Measurements from ENCODE around the gene PITX2. TPM values are rescaled to one million over a fixed set of nuclear protein-coding genes. Genes with fewer than 3 reads are reported as not detected.

The PITX2 gene
- total RNA-seq, 1 donor from 2014 or later, result not detected

DNA sequence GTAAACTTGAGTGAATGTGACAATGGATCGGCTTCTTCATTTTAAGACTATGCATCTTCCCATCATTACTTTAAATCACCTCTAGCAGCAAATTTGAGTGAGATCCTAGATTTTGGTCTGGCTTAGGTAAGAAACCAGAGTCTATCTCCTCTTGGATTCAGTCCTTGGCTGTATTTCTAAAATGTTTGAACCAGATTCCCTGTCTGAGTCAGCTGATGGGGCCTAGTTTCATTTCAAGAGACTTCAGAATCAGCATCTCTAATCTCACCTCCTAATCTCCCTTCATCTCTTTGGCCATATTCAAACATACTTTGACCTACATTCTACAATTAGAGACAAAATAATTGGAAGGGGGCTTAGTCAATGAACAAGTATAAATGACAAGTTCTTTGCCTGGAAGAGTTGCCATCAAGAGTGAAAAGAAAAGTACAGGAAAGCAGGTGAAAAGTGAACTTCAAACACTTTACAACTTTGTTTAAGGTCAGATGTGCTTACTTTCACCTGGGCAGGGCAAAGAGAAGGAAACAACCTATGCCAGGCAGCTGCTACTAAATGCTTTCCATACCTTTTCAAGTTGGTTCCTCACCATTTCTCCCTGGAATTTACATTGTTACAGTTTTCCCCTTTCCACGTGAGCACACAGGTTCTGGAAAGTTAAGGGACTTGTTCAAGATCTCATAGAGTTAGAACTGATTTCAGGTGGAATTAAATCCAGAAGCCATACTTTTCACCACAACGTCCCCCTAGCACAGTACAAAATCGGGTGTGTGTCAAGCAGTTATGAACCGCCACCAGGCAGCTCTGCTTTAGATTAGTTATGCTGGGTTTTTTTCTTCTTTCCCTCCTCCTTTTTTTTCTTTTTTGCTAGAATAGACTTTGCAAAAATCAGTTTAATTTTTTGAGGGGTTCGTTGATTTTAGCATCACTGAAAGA lies 30.7 kb upstream of the PITX2 start:
- H3K4me3 Mint-ChIP-seq (ENCODE audit: unreplicated experiment), result no peak overlapping the region
- H3K27ac Mint-ChIP-seq (ENCODE audit: unreplicated experiment), result no peak overlapping the region
- peaks cover 15% of the 10 kb centered on the region for H3K27me3 Mint-ChIP-seq (ENCODE audit: unreplicated experiment)
- TF ChIP-seq, protein P1, sequence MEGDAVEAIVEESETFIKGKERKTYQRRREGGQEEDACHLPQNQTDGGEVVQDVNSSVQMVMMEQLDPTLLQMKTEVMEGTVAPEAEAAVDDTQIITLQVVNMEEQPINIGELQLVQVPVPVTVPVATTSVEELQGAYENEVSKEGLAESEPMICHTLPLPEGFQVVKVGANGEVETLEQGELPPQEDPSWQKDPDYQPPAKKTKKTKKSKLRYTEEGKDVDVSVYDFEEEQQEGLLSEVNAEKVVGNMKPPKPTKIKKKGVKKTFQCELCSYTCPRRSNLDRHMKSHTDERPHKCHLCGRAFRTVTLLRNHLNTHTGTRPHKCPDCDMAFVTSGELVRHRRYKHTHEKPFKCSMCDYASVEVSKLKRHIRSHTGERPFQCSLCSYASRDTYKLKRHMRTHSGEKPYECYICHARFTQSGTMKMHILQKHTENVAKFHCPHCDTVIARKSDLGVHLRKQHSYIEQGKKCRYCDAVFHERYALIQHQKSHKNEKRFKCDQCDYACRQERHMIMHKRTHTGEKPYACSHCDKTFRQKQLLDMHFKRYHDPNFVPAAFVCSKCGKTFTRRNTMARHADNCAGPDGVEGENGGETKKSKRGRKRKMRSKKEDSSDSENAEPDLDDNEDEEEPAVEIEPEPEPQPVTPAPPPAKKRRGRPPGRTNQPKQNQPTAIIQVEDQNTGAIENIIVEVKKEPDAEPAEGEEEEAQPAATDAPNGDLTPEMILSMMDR (IDR thresholded peaks at IDR 0.05), result no peak
- no peaks in the 10 kb centered on the region for H3K9me3 Mint-ChIP-seq (ENCODE audit: unreplicated experiment)
- no peaks in the 10 kb centered on the region for H3K4me1 Mint-ChIP-seq (ENCODE audit: unreplicated experiment)
- DNase-seq (ENCODE audit: extremely low spot score, unreplicated experiment), result no peak
- no peaks in the 10 kb centered on the region for H3K36me3 Mint-ChIP-seq (ENCODE audit: unreplicated experiment)

- TF ChIP-seq, protein P1 (IDR thresholded peaks at IDR 0.05), result no peak
- no peaks in the 10 kb centered on the region for H3K9me3 Mint-ChIP-seq (ENCODE audit: unreplicated experiment)
- peaks cover 1% of the 10 kb centered on the region for H3K4me1 Mint-ChIP-seq (ENCODE audit: unreplicated experiment)
- H3K27ac Mint-ChIP-seq (ENCODE audit: unreplicated experiment), result no peak overlapping the region
- no peak for DNase-seq (ENCODE audit: extremely low spot score, unreplicated experiment)
- no peak overlapping the region for H3K4me3 Mint-ChIP-seq (ENCODE audit: unreplicated experiment)
- no peaks in the 10 kb centered on the region for H3K36me3 Mint-ChIP-seq (ENCODE audit: unreplicated experiment)
- H3K27me3 Mint-ChIP-seq (ENCODE audit: unreplicated experiment), result peaks cover 88% of the 10 kb centered on the region
These were observed 21.1 kb upstream of the PITX2 start for GRCh38 chr4:110644008-110644407.

- Mint-ChIP-seq H3K27ac (ENCODE audit: unreplicated experiment) (no peak overlapping the region), H3K4me3 (ENCODE audit: unreplicated experiment) (no peak overlapping the region), H3K4me1 (ENCODE audit: unreplicated experiment) (peaks cover 1% of the 10 kb centered on the region), H3K36me3 (ENCODE audit: unreplicated experiment) (no peaks in the 10 kb centered on the region), H3K9me3 (ENCODE audit: unreplicated experiment) (no peaks in the 10 kb centered on the region), H3K27me3 (ENCODE audit: unreplicated experiment) (peaks cover 90% of the 10 kb centered on the region)
- TF ChIP-seq, protein P1 (IDR thresholded peaks at IDR 0.05), result no peak
- DNase-seq (ENCODE audit: extremely low spot score, unreplicated experiment), result no peak
These were observed 20.2 kb upstream of the PITX2 start for GRCh38 chr4:110643096-110643495.

DNA sequence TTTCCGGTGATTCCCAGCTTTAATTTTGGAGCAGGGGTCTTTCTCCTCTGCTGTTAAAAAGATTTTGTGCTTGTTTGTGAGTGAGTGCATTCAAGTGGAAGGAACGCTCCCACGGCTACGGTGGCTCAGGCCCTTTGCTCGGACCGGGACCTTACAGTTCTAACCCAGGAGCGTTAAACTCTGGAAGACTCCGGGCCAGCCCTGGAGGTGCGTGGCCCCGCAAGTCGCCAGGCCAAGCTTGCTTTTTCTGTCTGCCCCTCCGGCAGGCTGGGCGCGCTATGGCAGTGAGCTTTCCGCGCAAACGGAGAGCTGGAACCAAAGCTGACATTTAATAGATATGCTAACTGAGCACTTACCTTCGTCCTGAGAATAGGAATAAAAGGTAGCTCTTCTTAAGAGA lies 18.3 kb upstream of the PITX2 start:
- DNase-seq (ENCODE audit: extremely low spot score, unreplicated experiment), result no peak
- H3K4me1 Mint-ChIP-seq (ENCODE audit: unreplicated experiment), result peaks cover 14% of the 10 kb centered on the region
- no peaks in the 10 kb centered on the region for H3K9me3 Mint-ChIP-seq (ENCODE audit: unreplicated experiment)
- no peaks in the 10 kb centered on the region for H3K36me3 Mint-ChIP-seq (ENCODE audit: unreplicated experiment)
- TF ChIP-seq, protein P1 (IDR thresholded peaks at IDR 0.05), result no peak
- no peak overlapping the region for H3K27ac Mint-ChIP-seq (ENCODE audit: unreplicated experiment)
- H3K4me3 Mint-ChIP-seq (ENCODE audit: unreplicated experiment), result no peak overlapping the region
- peaks cover 95% of the 10 kb centered on the region for H3K27me3 Mint-ChIP-seq (ENCODE audit: unreplicated experiment)

DNA sequence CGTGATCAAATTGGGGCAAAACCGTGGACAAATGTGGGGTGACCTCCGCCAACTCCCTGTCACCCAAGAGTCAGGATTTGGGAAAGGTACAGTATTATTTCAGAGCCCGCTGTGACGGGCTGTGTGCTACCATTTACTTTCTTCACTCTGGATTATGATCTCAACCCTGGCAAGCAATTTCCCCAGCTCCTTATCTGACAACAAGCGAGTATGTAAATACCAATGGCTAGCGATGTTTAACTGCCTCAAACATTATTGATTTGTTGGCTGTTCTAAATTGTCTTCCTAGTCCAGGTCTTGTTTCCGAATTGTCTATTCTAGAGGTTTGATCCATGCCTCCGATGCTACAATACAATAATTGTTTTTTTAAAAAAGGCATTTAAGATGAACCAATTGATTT lies 17.7 kb upstream of the PITX2 start:
- no peaks in the 10 kb centered on the region for H3K36me3 Mint-ChIP-seq (ENCODE audit: unreplicated experiment)
- H3K4me1 Mint-ChIP-seq (ENCODE audit: unreplicated experiment), result peaks cover 17% of the 10 kb centered on the region
- H3K27me3 Mint-ChIP-seq (ENCODE audit: unreplicated experiment), result peaks cover 93% of the 10 kb centered on the region
- no peak for DNase-seq (ENCODE audit: extremely low spot score, unreplicated experiment)
- H3K27ac Mint-ChIP-seq (ENCODE audit: unreplicated experiment), result no peak overlapping the region
- TF ChIP-seq, protein P1 (IDR thresholded peaks at IDR 0.05), result no peak
- no peak overlapping the region for H3K4me3 Mint-ChIP-seq (ENCODE audit: unreplicated experiment)
- no peaks in the 10 kb centered on the region for H3K9me3 Mint-ChIP-seq (ENCODE audit: unreplicated experiment)

Data from osteocyte (in vitro differentiated cells).